ENCODE measurements around the gene UGT2A3. TPM values are rescaled to one million over a fixed set of nuclear protein-coding genes. Genes with fewer than 3 reads are reported as not detected.
"Not testable (repeated sequence)": the region's sequence is repeated elsewhere in the genome, so short reads cannot be mapped to it uniquely, and the experiment has no call there.

The UGT2A3 gene
- total and polyA plus RNA-seq, 8 donors, result 6.5 to 38.5 (median 26.7) TPM

GRCh38 chr4:68948985-68949384, 2.6 kb downstream of the UGT2A3 start:
- Histone ChIP-seq H3K27me3 (no peaks in the 10 kb centered on the region), H3K4me1 (peaks cover 12 to 24% (median 21%) of the 10 kb centered on the region in 3 donors), H3K27ac (peak overlapping the region in 2 of 4 donors; percentile 77 to 90), H3K9me3 (no peaks in the 10 kb centered on the region), H3K36me3 (no peaks in the 10 kb centered on the region), H3K4me3 (peak overlapping the region in 3 of 4 donors; percentile 1 to 33 (median 30))
- ATAC-seq (peak in 1 of 4 donors; percentile 31), FAIRE-seq (no peak), DNase-seq (no peak)
- 50 to 52% methylated on average over 3 of the region's 3 CpGs for WGBS, 2 donors
- intact Hi-C loops (cut with DNase I), result no loop called here
- TF ChIP-seq CTCF (IDR thresholded peaks at IDR 0.05), result no peak

- 46 to 58% methylated on average over 2 of the region's 2 CpGs for WGBS, 2 donors
- TF ChIP-seq CTCF (IDR thresholded peaks at IDR 0.05), result no peak
- ATAC-seq (no peak), FAIRE-seq (no peak), DNase-seq (no peak)
- intact Hi-C loops (cut with DNase I), result no loop called here
- H3K4me3 ChIP-seq, result peak overlapping the region in 2 of 4 donors; percentile 30 to 33
- H3K27ac ChIP-seq, result peak overlapping the region in 2 of 4 donors; percentile 77 to 90
- H3K27me3 ChIP-seq, result no peaks in the 10 kb centered on the region
- no peaks in the 10 kb centered on the region for H3K9me3 ChIP-seq
- H3K4me1 ChIP-seq, result peaks cover 12 to 16% (median 15%) of the 10 kb centered on the region in 3 donors
- H3K36me3 ChIP-seq, result no peaks in the 10 kb centered on the region
These were observed 3.4 kb downstream of the UGT2A3 start for GRCh38 chr4:68948044-68948743.

- Histone ChIP-seq H3K9me3 (no peaks in the 10 kb centered on the region), H3K4me3 (no peak overlapping the region), H3K4me1 (no peaks in the 10 kb centered on the region), H3K27ac (no peak overlapping the region), H3K27me3 (no peaks in the 10 kb centered on the region), H3K36me3 (no peaks in the 10 kb centered on the region)
- DNase-seq, result no peak
- 60 to 61% methylated on average over 3 of the region's 3 CpGs for WGBS, 2 donors
- ATAC-seq, result no peak
- intact Hi-C loops (cut with DNase I), result no loop called here
- no peak for TF ChIP-seq CTCF (IDR thresholded peaks at IDR 0.05)
- no peak for FAIRE-seq
These were observed 22.4 kb downstream of the UGT2A3 start for GRCh38 chr4:68929076-68929737.

- WGBS, 2 donors, result 87 to 88% methylated on average over 3 of the region's 3 CpGs
- H3K27ac ChIP-seq, result no peak overlapping the region
- no peaks in the 10 kb centered on the region for H3K4me1 ChIP-seq
- intact Hi-C loops (cut with DNase I), result no loop called here
- no peaks in the 10 kb centered on the region for H3K9me3 ChIP-seq
- no peak for TF ChIP-seq CTCF (IDR thresholded peaks at IDR 0.05)
- ATAC-seq (no peak), DNase-seq (no peak), FAIRE-seq (no peak)
- no peaks in the 10 kb centered on the region for H3K27me3 ChIP-seq
- no peak overlapping the region for H3K4me3 ChIP-seq
- no peaks in the 10 kb centered on the region for H3K36me3 ChIP-seq
These were observed 24.4 kb downstream of the UGT2A3 start for GRCh38 chr4:68927165-68927564.

GRCh38 chr4:68922202-68922601, 29.4 kb downstream of the UGT2A3 start:
- H3K4me3 ChIP-seq; ATAC-seq; H3K36me3 ChIP-seq; H3K9me3 ChIP-seq; H3K4me1 ChIP-seq; intact Hi-C loops (cut with DNase I); DNase-seq; H3K27me3 ChIP-seq; H3K27ac ChIP-seq; FAIRE-seq: not testable (repeated sequence)
- WGBS, 2 donors, result 58 to 59% methylated on average over 5 of the region's 5 CpGs
